BLaER1 (cell line): ENCODE measurements around the gene FOXF2.

Experiments used
- H3K27ac ChIP-seq: shearing (Covaris generic); formaldehyde crosslinking; 2 replicates; pipeline ENCODE4 v1.8.1; 2022
- H3K27me3 ChIP-seq: shearing (Covaris generic); formaldehyde crosslinking; 2 replicates; pipeline ENCODE4 v1.8.1; 2022
- H3K36me3 ChIP-seq: shearing (Covaris generic); formaldehyde crosslinking; 2 replicates; pipeline ENCODE4 v1.8.1; 2022
- H3K4me1 ChIP-seq: shearing (Covaris generic); formaldehyde crosslinking; 2 replicates; pipeline ENCODE4 v1.8.1; 2022
- H3K4me2 ChIP-seq: shearing (Covaris generic); formaldehyde crosslinking; 2 replicates; pipeline ENCODE4 v1.8.1; 2022
- H3K4me3 ChIP-seq: shearing (Covaris generic); formaldehyde crosslinking; 2 replicates; pipeline ENCODE4 v1.8.1; 2022
- H3K9ac ChIP-seq: shearing (Covaris generic); formaldehyde crosslinking; 2 replicates; pipeline ENCODE4 v1.8.1; 2022
- H3K9me3 ChIP-seq: shearing (Covaris generic); formaldehyde crosslinking; 2 replicates; pipeline ENCODE4 v1.8.1; 2022
- H4K20me1 ChIP-seq: shearing (Covaris generic); formaldehyde crosslinking; 2 replicates; pipeline ENCODE4 v1.8.1; 2022
- Cebpa-rat ChIP-seq: shearing (Covaris generic); IDR thresholded peaks from 2 replicates; pipeline ENCODE4 v1.8.1; 2022

Gene FOXF2

DNA sequence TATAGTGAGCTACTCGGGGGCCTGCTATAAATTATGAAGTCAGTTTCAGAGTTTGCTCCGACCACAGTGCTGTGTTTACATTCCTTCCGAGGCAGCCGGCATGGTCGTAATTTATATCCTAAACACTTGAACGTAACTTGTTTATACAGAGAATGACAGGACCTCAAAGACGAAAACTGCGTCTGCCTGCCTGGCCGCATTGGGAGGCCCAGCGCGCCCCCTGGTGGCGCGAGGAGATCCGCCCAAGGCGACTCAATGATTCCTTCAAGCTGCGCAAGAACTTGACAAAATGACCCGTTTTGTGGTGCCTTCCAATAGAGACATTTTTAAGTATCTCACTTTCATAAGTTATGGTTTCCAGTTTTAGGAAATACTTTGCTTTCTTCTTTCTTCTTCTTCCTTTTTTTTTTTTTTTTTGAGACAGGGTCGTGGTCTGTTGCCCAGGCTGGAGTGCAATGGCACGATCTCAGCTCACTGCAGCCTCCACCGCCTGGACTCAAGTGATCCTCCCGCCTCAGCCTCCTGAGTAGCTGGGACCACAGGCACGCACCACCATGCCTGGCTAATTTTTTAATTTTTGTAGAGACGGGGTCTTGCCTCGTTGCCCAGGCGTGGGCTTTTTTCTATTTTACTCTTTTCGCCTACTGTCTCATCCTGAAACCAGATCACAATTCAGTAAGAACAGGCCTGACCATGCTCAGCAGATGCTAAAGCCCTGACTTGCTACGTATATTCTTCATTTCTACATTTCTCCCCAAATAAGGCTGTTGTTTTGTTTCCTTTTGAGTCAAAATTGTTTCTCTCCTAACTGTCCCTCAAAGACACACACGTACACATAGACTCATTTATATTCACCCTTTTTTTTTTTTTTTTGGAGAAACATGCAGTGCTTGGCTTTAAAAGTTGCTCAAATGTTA lies 7.8 kb downstream of the FOXF2 start:
- Histone ChIP-seq H3K36me3 (no peaks in the 10 kb centered on the region), H3K9ac (no peak overlapping the region), H4K20me1 (peaks cover 45% of the 10 kb centered on the region), H3K4me3 (no peak overlapping the region), H3K4me1 (no peaks in the 10 kb centered on the region), H3K27me3 (peaks cover 79% of the 10 kb centered on the region), H3K4me2 (no peak overlapping the region), H3K9me3 (no peaks in the 10 kb centered on the region), H3K27ac (no peak overlapping the region)
- TF ChIP-seq Cebpa-rat = no peak

DNA sequence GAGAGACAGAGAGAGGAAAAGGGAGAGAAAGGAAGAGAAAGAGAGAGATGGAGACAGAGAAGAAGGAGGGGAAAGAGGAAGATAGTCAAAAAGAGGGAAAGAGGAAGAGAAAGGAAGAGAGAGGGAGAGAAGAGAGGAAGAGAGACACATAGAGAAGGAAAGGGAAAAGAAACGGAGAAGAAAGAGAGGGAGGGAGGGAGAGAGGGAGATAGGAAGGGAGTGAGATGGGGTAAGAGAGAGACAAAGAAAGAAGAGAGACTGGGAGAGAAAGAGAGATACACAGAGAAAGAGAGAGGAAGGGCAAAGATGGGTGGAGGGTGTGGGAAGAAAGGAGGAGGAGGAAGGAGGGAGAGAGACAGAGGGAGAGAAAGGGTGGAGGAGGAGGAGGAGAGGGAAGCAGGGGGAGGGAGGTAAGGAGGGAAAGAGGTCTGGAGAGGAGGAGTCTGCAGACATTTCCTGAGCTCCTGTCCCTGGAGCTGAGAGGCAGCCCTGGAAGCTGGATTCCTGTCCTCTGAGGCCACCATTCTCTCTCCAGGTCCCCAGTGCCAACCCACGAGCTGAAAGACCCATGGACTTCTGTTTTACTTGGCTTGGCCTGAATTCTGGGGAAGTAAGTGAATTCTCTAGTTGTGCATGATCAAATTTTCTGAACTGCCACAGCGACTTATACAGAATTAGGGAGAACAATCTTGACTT lies 9.9 kb downstream of the FOXF2 start:
- Histone ChIP-seq H3K36me3 (no peaks in the 10 kb centered on the region), H3K4me1 (no peaks in the 10 kb centered on the region), H3K9me3 (no peaks in the 10 kb centered on the region), H3K4me3 (no peak overlapping the region), H3K9ac (no peak overlapping the region), H3K27ac (no peak overlapping the region), H3K27me3 (peaks cover 59% of the 10 kb centered on the region), H4K20me1 (peaks cover 24% of the 10 kb centered on the region), H3K4me2 (no peak overlapping the region)
- TF ChIP-seq Cebpa-rat = no peak

DNA sequence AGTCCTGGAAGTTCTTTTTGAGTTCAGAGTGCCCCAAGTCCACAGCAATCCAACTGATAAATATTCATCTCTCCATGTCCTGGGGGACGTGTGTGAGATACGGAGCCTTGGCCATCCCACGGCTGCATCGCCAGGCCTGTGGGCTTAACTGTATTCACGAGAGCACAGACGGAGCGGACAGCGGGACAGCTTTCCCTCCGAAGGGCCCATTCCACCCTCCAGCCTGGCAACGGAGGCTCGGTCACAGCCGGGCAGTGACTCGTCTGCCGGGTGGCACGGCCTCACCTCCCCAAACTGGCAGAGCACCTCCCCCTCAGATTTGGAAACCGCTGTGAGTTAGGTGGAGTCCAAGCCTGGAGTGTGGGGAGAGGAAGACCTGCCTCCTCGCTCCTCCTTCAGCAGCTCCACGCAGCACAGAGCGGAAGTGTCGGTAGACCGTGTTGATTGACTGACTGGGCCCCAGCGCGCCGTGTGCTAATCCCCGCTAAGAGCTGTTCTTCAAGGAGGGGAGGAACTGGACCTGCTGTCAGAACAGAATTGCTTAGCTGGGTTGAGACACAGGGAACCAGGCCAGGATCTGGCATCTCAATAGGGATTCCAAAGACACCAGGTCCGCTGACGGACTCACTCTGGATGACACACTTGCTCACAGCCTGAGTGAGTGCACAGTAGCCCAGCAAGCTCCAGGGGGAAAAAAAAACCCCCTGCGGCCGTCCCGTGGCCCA lies 10.9 kb downstream of the FOXF2 start:
- H3K9me3 ChIP-seq = peaks cover 5% of the 10 kb centered on the region; the same call in 1 of the 2 replicates
- H3K27me3 ChIP-seq = peaks cover 49% of the 10 kb centered on the region
- no peaks in the 10 kb centered on the region for H3K4me1 ChIP-seq
- H3K9ac ChIP-seq = no peak overlapping the region
- H3K4me2 ChIP-seq = no peak overlapping the region
- no peak for TF ChIP-seq Cebpa-rat
- no peak overlapping the region for H3K4me3 ChIP-seq
- no peak overlapping the region for H3K27ac ChIP-seq
- H4K20me1 ChIP-seq = peaks cover 14% of the 10 kb centered on the region
- H3K36me3 ChIP-seq = no peaks in the 10 kb centered on the region

- no peak for TF ChIP-seq Cebpa-rat
- Histone ChIP-seq H3K4me2 (no peak overlapping the region), H3K36me3 (no peaks in the 10 kb centered on the region), H4K20me1 (no peaks in the 10 kb centered on the region; the same call in 1 of the 2 replicates), H3K9ac (no peak overlapping the region), H3K4me1 (peaks cover 8% of the 10 kb centered on the region; the same call in 1 of the 2 replicates), H3K9me3 (peaks cover 5% of the 10 kb centered on the region; the same call in 1 of the 2 replicates), H3K27me3 (peaks cover 44% of the 10 kb centered on the region), H3K27ac (no peak overlapping the region), H3K4me3 (no peak overlapping the region)
These were observed 13.0 kb downstream of the FOXF2 start for GRCh38 chr6:1402369-1402768.

DNA sequence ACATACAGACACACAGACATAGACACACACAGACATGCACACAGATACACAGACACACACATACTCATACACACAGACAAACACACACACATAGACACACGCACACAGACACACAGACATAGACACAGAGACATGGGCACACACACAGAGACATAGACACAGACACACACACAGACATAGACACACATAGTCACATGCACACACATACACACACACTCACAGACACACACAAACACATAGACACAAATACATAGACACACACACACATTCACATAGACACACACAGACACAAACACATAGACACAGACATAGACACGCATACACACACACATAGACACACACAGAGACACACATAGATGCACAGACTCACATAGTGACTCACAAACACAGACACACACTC lies 13.5 kb downstream of the FOXF2 start:
- H3K27me3 ChIP-seq = peaks cover 46% of the 10 kb centered on the region
- TF ChIP-seq Cebpa-rat = no peak

GRCh38 chr6:1403851-1404712 lies 14.7 kb downstream of the FOXF2 start:
- Histone ChIP-seq H3K9ac (no peak overlapping the region), H4K20me1 (no peaks in the 10 kb centered on the region; the same call in 1 of the 2 replicates), H3K4me3 (no peak overlapping the region), H3K27me3 (peaks cover 46% of the 10 kb centered on the region), H3K27ac (no peak overlapping the region), H3K4me2 (no peak overlapping the region), H3K36me3 (no peaks in the 10 kb centered on the region), H3K9me3 (peaks cover 5% of the 10 kb centered on the region; the same call in 1 of the 2 replicates), H3K4me1 (peaks cover 8% of the 10 kb centered on the region; the same call in 1 of the 2 replicates)
- no peak for TF ChIP-seq Cebpa-rat

More for the DNA sequence above, 13.5 kb downstream of the FOXF2 start:
- H3K4me1 ChIP-seq = peaks cover 8% of the 10 kb centered on the region; the same call in 1 of the 2 replicates
- H3K9me3 ChIP-seq = peaks cover 5% of the 10 kb centered on the region; the same call in 1 of the 2 replicates
- H3K4me2 ChIP-seq = no peak overlapping the region
- no peak overlapping the region for H3K9ac ChIP-seq
- no peaks in the 10 kb centered on the region; the same call in 1 of the 2 replicates for H4K20me1 ChIP-seq
- H3K36me3 ChIP-seq = no peaks in the 10 kb centered on the region
- no peak overlapping the region for H3K4me3 ChIP-seq
- H3K27ac ChIP-seq = no peak overlapping the region

GRCh38 chr6:1404713-1405098 lies 15.3 kb downstream of the FOXF2 start:
- no peak overlapping the region for H3K27ac ChIP-seq
- TF ChIP-seq Cebpa-rat = no peak
- no peaks in the 10 kb centered on the region for H3K36me3 ChIP-seq
- H3K27me3 ChIP-seq = peaks cover 47% of the 10 kb centered on the region; the same call in 1 of the 2 replicates
- H3K9me3 ChIP-seq = peaks cover 5% of the 10 kb centered on the region; the same call in 1 of the 2 replicates
- H3K4me3 ChIP-seq = no peak overlapping the region
- H3K9ac ChIP-seq = no peak overlapping the region
- H4K20me1 ChIP-seq = no peaks in the 10 kb centered on the region; the same call in 1 of the 2 replicates
- peaks cover 11% of the 10 kb centered on the region for H3K4me1 ChIP-seq
- no peak overlapping the region for H3K4me2 ChIP-seq

DNA sequence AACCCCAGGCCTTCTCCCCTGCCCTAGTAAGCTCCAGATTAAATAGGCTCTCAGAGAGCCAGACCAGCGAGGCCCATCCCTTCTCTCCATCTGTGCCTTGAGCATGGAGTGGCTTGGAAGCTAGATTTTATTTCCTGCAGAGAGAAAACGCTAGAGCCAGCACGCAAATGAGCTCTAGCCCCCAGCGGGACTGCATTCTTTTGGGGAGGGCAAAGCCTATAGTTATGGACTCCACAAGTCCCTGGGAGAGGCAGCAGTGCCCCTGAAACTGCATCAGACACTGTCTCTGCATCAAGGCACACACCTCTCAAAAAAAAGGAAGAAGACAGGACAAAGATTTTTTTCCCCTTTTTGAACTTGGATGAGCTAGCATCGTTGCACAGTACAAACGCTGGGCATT lies 15.8 kb downstream of the FOXF2 start:
- H3K9ac ChIP-seq = no peak overlapping the region
- H3K36me3 ChIP-seq = no peaks in the 10 kb centered on the region
- no peak overlapping the region for H3K27ac ChIP-seq
- H3K27me3 ChIP-seq = peaks cover 49% of the 10 kb centered on the region; the same call in 1 of the 2 replicates
- peaks cover 17% of the 10 kb centered on the region for H3K4me1 ChIP-seq
- no peak for TF ChIP-seq Cebpa-rat
- no peak overlapping the region for H3K4me2 ChIP-seq
- no peak overlapping the region for H3K4me3 ChIP-seq
- H3K9me3 ChIP-seq = peaks cover 5% of the 10 kb centered on the region; the same call in 1 of the 2 replicates
- H4K20me1 ChIP-seq = no peaks in the 10 kb centered on the region; the same call in 1 of the 2 replicates
